HAP-1 (cell line): ENCODE results near the gene TBC1D23.
"Not testable (repeated sequence)": the region's sequence is repeated elsewhere in the genome, so short reads cannot be mapped to it uniquely, and the experiment has no call there.

Experiments used
- DNase-seq, 2 experiments: peaks; one replicate each; pipeline ENCODE4 v3.0.0-alpha.2; 2016 to 2020; ENCODE audit warnings: low spot score in 2 of 2
- H3K27me3 ChIP-seq: fragments of 250-450 bp; sonication (Bioruptor Pico); 2 replicates; pipeline ENCODE4 v1.5.1; 2020; ENCODE audit warnings: low read depth, mild to moderate bottlenecking, moderate library complexity
- H3K36me3 ChIP-seq: fragments of 250-450 bp; sonication (Bioruptor Pico); replicated peaks from 2 replicates; pipeline ENCODE4 v1.5.1; 2020; ENCODE audit warnings: mild to moderate bottlenecking
- H3K4me1 ChIP-seq: fragments of 250-450 bp; sonication (Bioruptor Pico); 2 replicates; pipeline ENCODE4 v1.5.1; 2020; ENCODE audit warnings: mild to moderate bottlenecking
- H3K4me3 ChIP-seq: fragments of 250-450 bp; sonication (Bioruptor Pico); 2 replicates; pipeline ENCODE4 v1.5.1; 2020; ENCODE audit warnings: mild to moderate bottlenecking, moderate library complexity
- H3K9me3 ChIP-seq: fragments of 250-450 bp; sonication (Bioruptor Pico); 2 replicates; pipeline ENCODE4 v1.5.1; 2020; ENCODE audit warnings: mild to moderate bottlenecking, moderate library complexity
- in situ Hi-C: fragments of 300-500 bp; cut with MboI; formaldehyde crosslinking; loops from 3 replicates; pipeline ENCODE4 v1.14.3; 2020; ENCODE audit warnings: low sequenced_read_pairs, inconsistent platforms, mixed read lengths

The TBC1D23 gene

DNA sequence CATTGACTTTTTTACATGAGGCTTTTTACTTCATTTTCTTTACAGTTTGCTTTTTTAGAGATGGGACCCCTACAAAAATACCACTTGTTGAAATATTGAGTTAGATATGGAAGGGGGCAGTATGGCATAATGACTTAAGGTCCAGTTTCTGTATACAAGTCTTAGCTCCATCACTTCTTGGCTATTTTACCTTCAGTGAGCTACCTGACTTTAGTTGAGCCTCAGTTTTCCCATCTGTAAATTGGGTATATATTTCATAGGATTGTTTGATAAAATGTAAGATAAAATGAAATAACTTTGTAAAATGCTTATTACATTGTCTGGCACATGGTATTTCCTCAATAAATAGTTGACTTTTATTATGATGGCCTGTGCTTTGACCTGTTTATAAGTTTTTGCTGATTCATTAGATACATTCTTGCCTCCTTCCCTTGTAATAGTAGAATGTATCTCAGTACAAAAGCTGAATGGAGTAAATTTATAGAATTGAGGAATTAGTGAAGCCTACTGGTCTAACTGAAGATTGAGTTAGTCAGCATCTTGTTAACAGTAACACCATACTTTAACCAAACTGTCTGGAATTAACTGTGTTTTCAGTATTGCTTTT is 27.6 kb downstream of the TBC1D23 start:
- DNase-seq = no peak
- peaks cover 8% of the 10 kb centered on the region for H3K36me3 ChIP-seq
- no peak overlapping the region for H3K4me3 ChIP-seq
- no peaks in the 10 kb centered on the region for H3K9me3 ChIP-seq
- no peaks in the 10 kb centered on the region for H3K27me3 ChIP-seq
- in situ Hi-C loops = no loop called here
- no peaks in the 10 kb centered on the region for H3K4me1 ChIP-seq

DNA sequence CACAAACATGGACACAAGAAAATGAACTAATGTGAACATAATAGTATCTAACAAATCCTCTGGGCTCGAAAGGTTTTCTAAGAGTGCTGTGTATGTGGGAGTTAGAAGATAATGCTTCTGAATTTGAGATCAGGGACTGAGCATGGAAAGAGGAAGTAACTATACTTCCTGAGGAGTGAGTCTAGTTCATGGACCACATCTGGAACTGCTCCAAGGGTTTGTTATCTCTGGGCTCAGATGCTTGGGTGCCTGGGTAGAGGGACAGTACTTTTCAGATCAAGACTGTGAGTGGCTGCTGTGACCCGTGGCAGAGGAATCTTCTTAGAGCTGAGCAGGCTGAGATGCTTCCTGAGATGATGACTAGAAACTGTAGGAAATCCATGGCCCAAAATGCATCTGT is 28.5 kb downstream of the TBC1D23 start:
- DNase-seq = no peak

DNA sequence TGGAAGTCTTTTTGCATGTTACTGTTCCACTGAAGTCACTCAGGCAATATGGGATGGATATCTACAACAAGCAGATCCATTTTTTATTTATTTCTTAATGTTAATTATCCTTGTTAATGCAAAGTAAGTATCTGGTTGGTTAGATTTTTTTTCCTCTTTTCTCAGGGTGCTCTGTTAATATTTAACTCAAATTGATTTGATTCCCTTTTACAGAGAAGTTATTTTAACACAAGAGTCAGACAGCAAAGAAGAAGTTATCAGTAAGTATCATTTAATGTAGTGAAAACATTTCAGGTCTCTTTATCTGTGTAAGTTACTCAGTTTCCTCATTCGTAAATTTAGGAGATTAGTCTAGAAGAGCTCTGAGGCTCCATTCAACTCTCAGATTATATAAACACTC is 34.3 kb downstream of the TBC1D23 start:
- Histone ChIP-seq H3K4me1 (no peaks in the 10 kb centered on the region), H3K36me3 (peaks cover 21% of the 10 kb centered on the region), H3K4me3 (no peak overlapping the region), H3K27me3 (no peaks in the 10 kb centered on the region), H3K9me3 (no peaks in the 10 kb centered on the region)
- DNase-seq = no peak
- in situ Hi-C loops = no loop called here

More for the DNA sequence above, 28.5 kb downstream of the TBC1D23 start:
- Histone ChIP-seq H3K4me1 (no peaks in the 10 kb centered on the region), H3K9me3 (no peaks in the 10 kb centered on the region), H3K36me3 (peaks cover 7% of the 10 kb centered on the region), H3K4me3 (no peak overlapping the region), H3K27me3 (no peaks in the 10 kb centered on the region)
- in situ Hi-C loops = no loop called here

DNA sequence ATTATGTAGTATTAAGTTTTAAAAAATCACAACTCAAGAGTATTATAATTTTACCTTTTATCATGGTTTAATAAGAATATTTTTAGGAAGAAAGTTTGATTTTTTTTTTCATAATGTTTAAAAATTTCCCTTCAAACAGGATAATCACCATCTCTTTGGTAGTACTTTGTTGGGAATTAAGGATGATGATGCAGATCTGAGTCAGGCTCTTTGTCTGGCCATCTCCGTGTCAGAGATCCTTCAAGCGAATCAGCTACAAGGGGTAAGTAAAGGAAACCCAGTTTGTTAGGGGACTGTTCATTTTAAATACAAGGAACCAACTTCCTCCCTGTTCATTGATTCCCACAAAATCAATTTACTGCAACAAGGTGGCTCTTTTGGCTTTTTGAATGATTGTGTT is 37.0 kb downstream of the TBC1D23 start:
- in situ Hi-C loops = no loop called here
- H3K36me3 ChIP-seq = peaks cover 22% of the 10 kb centered on the region
- DNase-seq = no peak

DNA sequence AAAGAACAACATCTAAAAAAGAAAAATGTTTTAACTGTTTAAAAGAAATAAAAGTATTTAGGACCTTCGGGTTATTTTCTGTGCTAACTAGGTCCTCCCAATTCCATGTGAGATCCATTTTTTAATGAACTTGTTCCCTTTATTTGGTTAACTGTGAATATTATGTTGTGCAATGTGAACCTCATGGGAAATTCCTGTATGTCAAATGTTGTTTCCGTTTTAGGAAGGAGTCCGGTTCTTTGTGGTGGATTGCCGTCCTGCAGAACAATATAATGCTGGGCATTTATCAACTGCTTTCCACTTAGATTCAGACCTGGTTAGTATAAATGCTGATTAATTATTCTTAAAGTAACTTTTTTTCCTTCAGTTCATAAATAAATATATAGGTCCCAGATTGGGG is 38.2 kb downstream of the TBC1D23 start:
- in situ Hi-C loops = no loop called here
- H3K36me3 ChIP-seq = peaks cover 18% of the 10 kb centered on the region

More for the DNA sequence above, 37.0 kb downstream of the TBC1D23 start:
- no peaks in the 10 kb centered on the region for H3K4me1 ChIP-seq
- no peaks in the 10 kb centered on the region for H3K27me3 ChIP-seq
- no peak overlapping the region for H3K4me3 ChIP-seq
- H3K9me3 ChIP-seq = no peaks in the 10 kb centered on the region

DNA sequence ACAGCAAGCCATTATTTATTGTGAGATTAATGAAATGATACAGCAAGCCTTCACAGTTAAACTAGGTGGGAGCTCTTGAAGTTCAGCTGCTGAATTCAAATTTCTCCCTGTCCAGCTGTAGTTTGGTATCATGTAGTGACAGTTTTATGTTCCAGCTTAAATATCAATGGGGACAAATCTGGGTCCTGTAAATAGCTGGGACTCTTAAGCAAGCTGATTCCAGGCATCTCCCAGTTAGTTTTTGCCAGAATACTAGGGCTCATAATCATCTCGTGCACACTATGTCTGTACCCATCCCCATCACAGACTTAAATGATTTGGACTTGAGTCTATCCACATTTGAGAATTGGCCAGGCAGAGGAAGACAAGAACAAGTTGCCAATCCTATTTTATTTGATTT is 45.9 kb downstream of the TBC1D23 start:
- in situ Hi-C loops = loop anchor here (25.0 kb wide), 1 partner anchor 281 kb away; no protein-coding TSS in a partner anchor
- DNase-seq = no peak
- peaks cover 9% of the 10 kb centered on the region for H3K36me3 ChIP-seq
- H3K4me1 ChIP-seq = no peaks in the 10 kb centered on the region
- H3K27me3 ChIP-seq = no peaks in the 10 kb centered on the region
- no peaks in the 10 kb centered on the region for H3K9me3 ChIP-seq
- H3K4me3 ChIP-seq = no peak overlapping the region

More for the DNA sequence above, 38.2 kb downstream of the TBC1D23 start:
- Histone ChIP-seq H3K4me3 (no peak overlapping the region), H3K9me3 (no peaks in the 10 kb centered on the region), H3K4me1 (no peaks in the 10 kb centered on the region), H3K27me3 (no peaks in the 10 kb centered on the region)
- DNase-seq = no peak

DNA sequence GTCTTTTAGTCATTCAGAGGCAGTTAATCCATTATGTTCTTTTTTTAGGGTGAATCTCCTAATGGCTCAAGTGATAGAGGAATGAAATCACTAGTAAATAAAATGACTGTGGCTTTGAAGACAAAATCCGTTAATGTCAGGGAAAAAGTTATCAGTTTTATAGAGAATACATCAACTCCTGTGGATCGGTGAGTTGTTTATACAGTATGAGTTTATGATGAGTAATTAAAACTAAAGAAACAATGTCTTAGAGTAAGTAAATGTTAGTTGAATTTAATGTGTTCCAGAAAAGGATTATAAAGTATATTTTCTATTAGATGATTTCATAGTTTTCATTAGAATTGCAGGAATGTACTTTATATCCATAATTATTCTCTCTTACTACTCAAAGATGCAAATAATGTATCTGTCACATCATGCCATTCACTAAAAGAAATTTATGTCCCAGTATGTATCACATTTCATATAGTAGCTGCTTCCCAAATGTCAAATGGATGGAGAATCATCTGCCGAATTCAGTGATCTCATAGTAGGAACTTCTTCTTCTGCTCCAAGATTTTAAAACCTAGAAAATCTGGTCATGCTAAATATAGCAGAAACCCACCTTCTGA is 49.7 kb downstream of the TBC1D23 start:
- in situ Hi-C loops = loop anchor here (25.0 kb wide), 1 partner anchor 277 kb away; no protein-coding TSS in a partner anchor
- H3K4me1 ChIP-seq = no peaks in the 10 kb centered on the region
- H3K9me3 ChIP-seq = no peaks in the 10 kb centered on the region
- no peak overlapping the region for H3K4me3 ChIP-seq
- H3K27me3 ChIP-seq = no peaks in the 10 kb centered on the region
- DNase-seq = no peak
- H3K36me3 ChIP-seq = peaks cover 9% of the 10 kb centered on the region

DNA sequence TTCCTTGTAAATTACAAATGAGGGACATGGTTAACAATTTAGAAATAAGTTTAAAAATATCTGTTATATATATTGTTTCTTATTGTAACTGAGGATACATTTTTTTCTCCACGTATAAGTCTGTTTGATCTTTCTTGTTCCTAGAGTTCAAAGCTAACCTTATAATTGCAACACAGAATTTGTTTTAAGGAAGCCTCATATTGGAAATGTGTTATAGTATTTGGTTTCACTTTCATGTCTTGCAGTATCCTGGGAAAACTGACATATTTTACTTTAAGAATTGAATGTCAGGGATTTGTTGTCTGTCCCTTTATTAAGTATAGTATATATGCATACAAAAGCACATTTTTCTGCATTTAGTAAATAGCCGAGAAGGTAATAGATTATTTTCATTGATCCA is 50.2 kb downstream of the TBC1D23 start:
- in situ Hi-C loops = loop anchor here (25.0 kb wide), 1 partner anchor 276 kb away; no protein-coding TSS in a partner anchor
- DNase-seq = no peak
- peaks cover 9% of the 10 kb centered on the region for H3K36me3 ChIP-seq
- H3K9me3 ChIP-seq = no peaks in the 10 kb centered on the region
- no peak overlapping the region for H3K4me3 ChIP-seq
- no peaks in the 10 kb centered on the region for H3K4me1 ChIP-seq
- no peaks in the 10 kb centered on the region for H3K27me3 ChIP-seq

DNA sequence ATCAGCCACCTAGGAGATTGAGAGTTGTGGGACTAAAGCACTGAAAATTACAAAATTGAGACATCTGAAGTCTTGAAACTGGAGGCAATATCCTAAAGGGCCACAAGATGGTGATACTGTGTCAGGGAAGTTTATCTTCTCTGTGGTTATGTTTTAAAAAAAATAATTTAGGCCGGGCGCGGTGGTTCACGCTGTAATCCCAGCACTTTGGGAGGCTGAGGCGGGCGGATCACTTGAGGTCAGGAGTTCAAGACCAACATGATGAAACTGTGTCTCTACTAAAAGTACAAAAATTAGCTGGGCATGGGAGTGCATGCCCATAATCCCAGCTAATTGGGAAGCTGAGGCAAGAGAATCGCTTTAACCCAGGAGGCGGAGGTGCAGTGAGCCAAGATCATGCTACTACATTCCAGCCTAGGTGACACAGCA is 55.9 kb downstream of the TBC1D23 start:
- Histone ChIP-seq H3K4me3 (no peak overlapping the region), H3K4me1 (peaks cover 4% of the 10 kb centered on the region; the same call in 1 of the 2 replicates), H3K27me3 (no peaks in the 10 kb centered on the region), H3K36me3 (peaks cover 13% of the 10 kb centered on the region), H3K9me3 (no peaks in the 10 kb centered on the region)
- peak; percentile 33 to 61 for DNase-seq
- in situ Hi-C loops = loop anchor here (25.0 kb wide), 1 partner anchor 271 kb away; no protein-coding TSS in a partner anchor

DNA sequence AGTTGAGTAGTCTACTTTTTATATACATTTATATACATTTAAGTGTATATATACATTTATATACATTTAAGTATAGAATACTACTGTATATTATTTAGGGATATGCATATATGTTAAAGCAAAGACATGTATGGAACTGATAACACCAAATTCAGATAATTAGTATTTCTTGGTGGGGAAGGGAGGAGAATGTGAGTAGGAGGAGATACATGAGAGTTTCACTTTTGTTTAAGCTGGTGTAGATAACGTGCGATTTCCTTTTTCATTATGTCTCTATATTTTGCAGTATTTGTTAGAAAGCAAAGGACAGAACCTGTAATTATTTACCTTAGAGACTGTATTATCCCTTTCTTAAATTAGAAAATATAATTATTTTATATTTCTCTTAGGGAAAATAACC is 57.1 kb downstream of the TBC1D23 start:
- no peaks in the 10 kb centered on the region for H3K9me3 ChIP-seq
- peaks cover 4% of the 10 kb centered on the region; the same call in 1 of the 2 replicates for H3K4me1 ChIP-seq
- H3K36me3 ChIP-seq = peaks cover 13% of the 10 kb centered on the region
- in situ Hi-C loops = loop anchor here (25.0 kb wide), 1 partner anchor 269 kb away; no protein-coding TSS in a partner anchor
- no peak overlapping the region for H3K4me3 ChIP-seq
- DNase-seq = no peak
- H3K27me3 ChIP-seq = no peaks in the 10 kb centered on the region

DNA sequence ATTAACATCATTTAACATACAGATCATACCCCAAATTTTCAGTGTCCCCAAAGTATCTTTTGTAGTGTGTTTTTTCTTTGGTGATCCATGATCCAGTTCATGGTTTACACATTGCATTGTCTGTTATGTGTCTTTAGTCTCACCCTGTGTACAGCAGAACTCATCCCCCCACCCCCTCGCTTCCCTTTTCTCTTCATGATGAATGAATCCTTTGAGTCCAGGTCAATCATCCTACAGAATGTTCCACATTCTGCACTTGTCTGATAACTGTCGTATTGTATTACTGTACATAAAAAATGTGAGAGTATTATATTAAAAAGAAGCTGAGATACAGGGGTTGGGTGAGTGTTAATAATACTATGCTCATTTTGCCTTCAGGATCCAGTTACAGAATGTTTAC is 59.2 kb downstream of the TBC1D23 start:
- no peak overlapping the region for H3K4me3 ChIP-seq
- no peak for DNase-seq
- no peaks in the 10 kb centered on the region for H3K27me3 ChIP-seq
- no peaks in the 10 kb centered on the region for H3K9me3 ChIP-seq
- H3K4me1 ChIP-seq = peaks cover 4% of the 10 kb centered on the region; the same call in 1 of the 2 replicates
- in situ Hi-C loops = loop anchor here (25.0 kb wide), 1 partner anchor 267 kb away; no protein-coding TSS in a partner anchor
- H3K36me3 ChIP-seq = peaks cover 21% of the 10 kb centered on the region

DNA sequence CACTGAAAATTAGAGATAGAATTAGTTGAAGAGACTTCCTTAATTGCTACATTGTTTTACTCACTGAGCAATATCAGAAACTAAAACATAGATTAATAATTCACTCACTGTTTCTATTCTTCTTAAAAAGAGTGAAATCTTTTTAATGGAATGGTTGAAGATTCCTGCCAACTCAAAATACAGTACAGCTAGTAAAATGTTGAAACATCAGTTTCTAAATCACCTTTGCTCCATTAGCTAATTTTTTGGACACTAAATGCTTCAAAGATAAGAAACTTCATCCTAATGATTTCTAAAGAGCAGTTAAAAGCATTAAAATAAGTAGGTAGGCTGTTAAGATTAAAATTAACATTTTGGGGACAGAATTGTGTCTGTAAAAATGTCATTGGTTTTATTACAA is 63.3 kb downstream of the TBC1D23 start:
- Histone ChIP-seq H3K4me1 (no peaks in the 10 kb centered on the region), H3K4me3 (no peak overlapping the region), H3K36me3 (peaks cover 17% of the 10 kb centered on the region), H3K9me3 (no peaks in the 10 kb centered on the region), H3K27me3 (no peaks in the 10 kb centered on the region)
- in situ Hi-C loops = loop anchor here (25.0 kb wide), 1 partner anchor 263 kb away; no protein-coding TSS in a partner anchor
- DNase-seq = no peak

DNA sequence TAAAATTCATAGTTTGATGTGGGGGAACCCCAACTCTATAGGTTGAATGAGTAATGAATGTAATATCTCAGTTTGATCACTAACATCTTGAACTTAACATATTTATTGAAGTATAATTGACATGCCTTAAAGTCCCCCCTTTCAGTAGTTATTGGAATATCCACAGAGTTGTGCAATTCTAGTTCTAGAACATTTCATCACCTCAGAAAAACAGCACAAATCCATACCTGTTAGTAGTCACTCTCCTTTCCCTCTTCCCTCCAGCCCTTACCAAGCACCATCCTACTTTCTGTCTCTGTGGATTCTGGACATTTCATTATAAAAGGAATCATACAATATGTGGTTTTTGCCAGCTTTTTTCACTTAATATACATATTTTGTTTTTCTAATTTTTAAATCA is 65.0 kb downstream of the TBC1D23 start:
- in situ Hi-C loops = no loop called here
- Histone ChIP-seq H3K4me3 (no peak overlapping the region), H3K27me3 (no peaks in the 10 kb centered on the region), H3K4me1 (no peaks in the 10 kb centered on the region), H3K36me3 (peaks cover 12% of the 10 kb centered on the region), H3K9me3 (no peaks in the 10 kb centered on the region)
- DNase-seq = no peak

DNA sequence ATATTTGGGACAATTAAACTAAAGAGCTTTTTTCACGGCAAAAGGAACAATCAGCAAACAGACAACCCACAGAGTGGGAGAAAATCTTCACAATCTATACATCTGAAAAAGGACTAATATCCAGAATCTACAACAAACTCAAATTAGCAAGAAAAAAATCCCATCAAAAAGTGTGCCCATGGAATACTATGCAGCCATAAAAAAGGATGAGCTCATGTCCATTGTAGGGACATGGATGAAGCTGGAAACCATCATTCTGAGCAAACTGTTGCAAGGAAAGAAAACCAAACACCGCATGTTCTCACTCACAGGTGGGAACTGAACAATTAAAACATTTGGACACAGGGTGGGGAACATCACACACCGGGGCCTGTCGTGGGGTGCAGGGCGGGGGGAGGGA is 66.6 kb downstream of the TBC1D23 start:
- H3K4me1 ChIP-seq, in situ Hi-C loops, H3K9me3 ChIP-seq, H3K27me3 ChIP-seq, H3K36me3 ChIP-seq, DNase-seq, H3K4me3 ChIP-seq: not testable (repeated sequence)
